GM23338 (cell line): ENCODE results near the gene LMBR1L.

Experiments used
- CREB1 ChIP-seq: fragments of 250-450 bp; sonication (Bioruptor Pico); IDR thresholded peaks from 2 replicates; pipeline ENCODE4 v1.5.0; 2020; ENCODE audit warnings: low read depth, mild to moderate bottlenecking, moderate library complexity
- CTCF ChIP-seq, 2 experiments: fragments of 200-600 bp in 1 of 2; sonication (generic) in 1 of 2; conservative IDR thresholded peaks; 2 replicates each; pipeline versions ENCODE4 v1.5.1 to v1.6.1; 2016 to 2017; ENCODE audit warnings: antibody characterized with exemption in 2 of 2, low read depth in 2 of 2, mild to moderate bottlenecking in 2 of 2, moderate library complexity in 1 of 2
- EZH2 ChIP-seq: fragments of 200-600 bp; sonication (generic); IDR thresholded peaks from one replicate; pipeline ENCODE4 v1.8.0; 2017; ENCODE audit warnings: antibody characterized with exemption, mild to moderate bottlenecking, low read depth; ENCODE audit not compliant: unreplicated experiment
- EZH2phosphoT487 ChIP-seq: fragments of 200-600 bp; sonication (generic); IDR thresholded peaks from one replicate; pipeline ENCODE4 v1.8.1; 2018; ENCODE audit warnings: antibody characterized with exemption; ENCODE audit not compliant: unreplicated experiment
- JUNB ChIP-seq: IDR thresholded peaks from one replicate; pipeline ENCODE4 v1.6.1; 2016; ENCODE audit warnings: antibody characterized with exemption; ENCODE audit not compliant: unreplicated experiment
- POLR2AphosphoS5 ChIP-seq: IDR thresholded peaks from 2 replicates; pipeline ENCODE4 v1.6.1; 2016; ENCODE audit warnings: antibody characterized with exemption, low read depth
- REST ChIP-seq: IDR thresholded peaks from one replicate; pipeline ENCODE4 v1.6.1; 2018; ENCODE audit warnings: antibody characterized with exemption; ENCODE audit not compliant: unreplicated experiment
- STAT1 ChIP-seq: IDR thresholded peaks from one replicate; pipeline ENCODE4 v1.6.1; 2016; ENCODE audit warnings: antibody characterized with exemption; ENCODE audit not compliant: unreplicated experiment

GRCh38 chr12:49070971-49071370 is 39.7 kb downstream of the LMBR1L start:
- TF ChIP-seq CTCF (conservative IDR thresholded peaks at IDR 0.05; ENCODE audit: low read depth in 2 of 2) = no peak
- TF ChIP-seq EZH2 = no peak
- TF ChIP-seq STAT1 = no peak
- no peak for TF ChIP-seq REST
- TF ChIP-seq CREB1 = no peak
- TF ChIP-seq JUNB = no peak
- no peak for TF ChIP-seq POLR2AphosphoS5
- no peak for TF ChIP-seq EZH2phosphoT487
